AG20443 (cell line): ENCODE measurements around the gene SMKR1.
"Not testable (repeated sequence)": the region's sequence is repeated elsewhere in the genome, so short reads cannot be mapped to it uniquely, and the experiment has no call there.

Source experiments
- DNase-seq: peaks from one replicate; pipeline ENCODE4 v3.0.0; 2012; ENCODE audit warnings: low spot score, mixed read lengths

The SMKR1 gene

GRCh38 chr7:129525225-129525862, 23.0 kb downstream of the SMKR1 start:
- no peak for DNase-seq

DNA sequence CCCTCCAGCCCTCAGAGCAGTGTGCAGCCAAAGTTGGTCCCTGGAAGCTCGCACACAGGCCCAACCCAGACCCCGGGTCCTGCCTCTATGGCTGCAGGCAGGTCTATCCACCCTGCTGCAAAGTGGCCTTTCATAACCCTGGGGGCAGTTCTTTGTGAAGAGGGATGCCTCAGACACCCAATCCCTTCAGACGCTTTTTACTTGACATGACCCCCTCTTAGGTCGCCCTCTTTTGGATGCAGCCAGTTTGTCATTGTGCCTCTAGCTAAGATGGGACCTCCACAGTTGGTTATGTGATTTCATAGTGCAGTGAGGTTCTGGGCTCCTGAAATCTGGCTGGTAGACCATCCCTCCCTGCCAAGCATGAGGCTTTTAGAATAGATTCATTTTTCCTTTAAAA, 27.3 kb downstream of the SMKR1 start:
- DNase-seq = no peak

DNA sequence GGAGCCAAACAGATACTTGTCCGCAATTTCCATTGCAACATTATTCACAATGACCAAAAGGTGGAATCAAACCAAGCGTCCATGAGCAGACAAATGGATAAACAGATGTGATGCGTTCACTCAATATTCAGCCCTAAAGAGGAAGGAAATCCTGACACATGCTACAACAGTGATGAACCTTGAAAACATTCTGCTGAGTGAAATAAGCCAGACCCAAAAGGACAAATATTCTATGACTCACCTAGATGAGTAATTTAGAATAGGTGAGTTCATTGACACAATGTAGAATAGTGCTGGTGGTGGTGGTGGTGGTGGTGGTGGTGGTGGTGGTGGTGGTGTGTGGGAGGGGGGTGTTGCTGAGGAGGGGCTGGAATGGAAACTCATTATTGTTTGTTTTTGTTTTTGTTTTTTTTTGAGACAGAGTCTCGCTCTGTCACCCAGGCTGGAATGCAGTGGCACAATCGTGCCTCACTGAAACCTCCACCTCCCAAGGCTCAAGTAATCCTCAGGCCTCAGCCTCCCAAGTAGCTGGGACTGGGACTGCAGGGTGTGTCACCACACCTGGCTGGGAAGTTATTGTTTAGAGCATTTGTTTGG, 28.6 kb downstream of the SMKR1 start:
- DNase-seq = peak; percentile 33

GRCh38 chr7:129531721-129532120, 29.4 kb downstream of the SMKR1 start:
- DNase-seq = no peak

DNA sequence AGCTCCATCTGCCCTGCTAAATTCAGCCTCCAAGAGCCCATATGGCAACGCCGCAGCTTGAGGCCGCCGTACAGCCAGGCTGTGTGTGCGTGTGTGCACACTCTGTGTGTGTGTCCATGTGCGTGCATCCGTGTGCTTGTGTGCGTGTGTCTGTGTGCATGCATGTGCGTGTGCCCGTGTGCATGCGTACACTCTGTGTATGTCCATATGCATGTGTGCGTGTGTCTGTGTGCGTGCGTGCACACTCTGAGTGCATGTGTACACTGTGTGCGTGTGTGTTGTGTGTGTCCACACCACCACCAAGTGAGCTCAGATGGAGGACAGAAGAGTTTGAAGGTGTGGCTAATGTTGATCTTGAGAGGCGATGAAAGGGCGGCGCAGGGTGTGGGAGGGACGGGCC, 30.0 kb downstream of the SMKR1 start:
- DNase-seq = no peak

DNA sequence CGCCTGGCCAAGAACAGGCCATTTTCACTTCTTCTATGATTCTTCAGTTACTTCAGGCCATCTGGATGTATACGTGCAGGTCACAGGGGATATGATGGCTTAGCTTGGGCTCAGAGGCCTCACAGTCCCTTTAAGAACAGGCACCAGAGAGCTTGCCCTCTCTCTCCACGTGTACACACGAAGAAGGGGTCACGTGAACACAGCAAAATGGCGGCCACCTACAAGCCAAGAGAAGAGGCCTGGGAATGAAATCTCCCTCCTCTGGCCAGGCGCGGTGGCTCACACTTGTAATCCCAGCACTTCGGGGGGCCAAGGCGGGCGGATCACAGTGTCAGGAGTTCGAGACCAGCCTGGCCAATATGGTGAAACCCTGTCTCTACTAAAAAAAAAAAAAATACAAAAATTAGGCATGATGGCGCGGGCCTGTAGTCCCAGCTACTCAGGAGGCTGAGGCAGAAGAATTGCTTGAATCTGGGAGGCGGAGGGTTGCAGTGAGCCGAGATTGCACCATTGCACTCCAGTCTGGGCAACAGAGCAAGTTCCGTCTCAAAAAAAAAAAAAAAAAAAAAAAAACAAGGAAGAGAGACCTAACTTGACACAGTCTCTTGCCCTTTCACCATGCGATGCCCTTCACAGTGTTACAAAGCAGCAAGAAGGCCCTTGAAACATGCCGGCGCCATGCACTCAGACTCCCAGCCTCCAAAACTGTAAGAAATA, 32.4 kb downstream of the SMKR1 start:
- DNase-seq = not testable (repeated sequence)

- DNase-seq = no peak
These were observed 33.6 kb downstream of the SMKR1 start for GRCh38 chr7:129535896-129536295.

- no peak for DNase-seq
These were observed 34.0 kb downstream of the SMKR1 start for GRCh38 chr7:129536323-129536722.

GRCh38 chr7:129538790-129539189, 36.5 kb downstream of the SMKR1 start:
- no peak for DNase-seq

DNA sequence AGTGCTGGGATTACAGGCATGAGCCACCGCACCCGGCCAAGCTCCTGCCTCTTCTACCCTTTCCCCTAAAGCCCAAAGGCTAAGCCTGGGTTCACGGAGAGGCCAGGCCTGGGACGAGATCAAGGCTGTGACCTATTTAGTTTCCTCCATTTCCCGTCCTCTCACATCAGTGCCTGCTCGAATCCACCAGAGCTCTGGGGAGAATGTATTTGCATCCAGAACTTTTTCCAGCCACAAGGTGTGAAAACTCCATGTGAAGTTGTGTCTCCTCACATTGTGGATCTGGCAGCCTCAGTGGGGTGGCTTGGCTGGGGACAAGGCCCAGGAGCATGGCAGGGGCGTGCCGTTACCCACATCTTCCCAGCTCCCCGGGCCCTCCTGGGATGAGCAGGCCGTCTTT, 38.0 kb downstream of the SMKR1 start:
- DNase-seq = no peak

DNA sequence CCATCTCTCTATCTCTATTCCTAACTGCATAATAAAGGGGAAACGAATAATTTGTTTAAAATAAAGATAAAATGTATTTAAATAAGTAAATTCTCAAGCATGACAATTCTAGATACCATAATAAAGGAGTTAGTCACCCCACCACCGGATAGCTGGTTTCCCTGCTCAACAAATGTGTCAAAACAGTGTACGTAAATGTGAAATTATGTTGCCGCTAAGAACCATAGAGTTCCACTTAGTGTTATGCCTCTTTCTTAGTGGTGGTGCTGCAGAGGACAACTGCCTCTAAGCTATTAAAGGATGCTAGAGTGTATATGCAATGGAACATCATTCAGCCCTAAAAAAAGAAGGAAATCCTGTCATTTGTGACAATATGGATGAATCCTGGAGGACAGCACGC, 42.4 kb downstream of the SMKR1 start:
- DNase-seq = no peak

DNA sequence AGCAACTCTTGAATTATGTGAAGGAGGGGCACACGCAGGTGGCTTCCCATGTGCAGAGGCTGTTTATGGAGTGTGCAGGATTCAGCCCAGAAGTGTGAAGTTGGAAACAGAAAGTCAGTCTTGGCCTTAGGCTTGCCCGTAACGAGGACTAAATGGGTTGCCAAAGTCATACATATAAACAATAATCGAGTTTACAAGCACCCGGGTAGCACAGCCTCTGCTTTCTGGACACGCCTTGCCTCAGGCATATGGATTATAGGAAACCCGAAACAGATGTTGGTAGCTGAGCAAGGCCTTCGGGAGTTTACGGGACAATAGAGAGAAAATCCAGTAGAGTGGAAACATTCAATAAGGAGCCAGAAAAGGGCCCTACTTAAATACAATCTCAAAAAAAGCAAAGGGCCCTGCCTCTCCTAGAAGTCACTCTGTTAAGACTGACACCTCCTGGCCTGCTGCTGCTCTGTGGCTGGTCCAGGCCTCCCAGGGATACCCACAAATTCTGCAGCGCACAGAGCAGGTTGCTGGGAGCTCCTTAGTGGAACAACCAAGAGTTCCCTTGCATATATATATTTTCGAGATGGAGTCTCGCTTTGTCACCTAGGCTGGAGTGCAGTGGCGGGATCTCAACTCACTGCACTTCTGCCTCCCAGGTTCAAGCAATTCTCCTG, 48.5 kb downstream of the SMKR1 start:
- peak; percentile 42 for DNase-seq

GRCh38 chr7:129553899-129554461, 51.6 kb downstream of the SMKR1 start:
- DNase-seq = peak; percentile 58

DNA sequence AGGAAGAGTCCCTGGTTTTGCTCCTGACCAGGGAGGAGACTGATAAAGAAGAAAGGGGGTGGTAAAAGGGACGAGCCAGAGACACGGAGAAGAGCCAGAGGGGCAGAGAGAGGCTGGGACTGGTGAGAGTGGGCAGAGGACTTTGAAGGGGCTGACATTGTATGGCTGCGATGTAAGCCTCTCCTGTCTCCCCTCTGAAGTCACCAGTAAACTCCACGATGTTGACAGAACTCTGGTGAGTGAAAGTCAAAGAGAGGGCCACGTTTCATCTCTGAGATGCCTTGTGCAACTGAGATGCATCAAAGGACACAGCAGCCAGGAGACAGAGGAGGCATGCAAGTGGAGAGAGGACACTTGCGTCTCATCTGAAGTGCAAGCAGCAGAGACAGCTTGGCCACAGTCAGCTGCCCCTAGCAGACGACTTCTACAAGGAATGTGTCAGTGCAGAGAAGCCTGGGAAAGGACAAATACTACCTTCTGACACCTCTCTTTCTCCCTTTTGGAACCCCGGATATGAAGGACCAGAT, 54.3 kb downstream of the SMKR1 start:
- no peak for DNase-seq

- no peak for DNase-seq
These were observed 55.6 kb downstream of the SMKR1 start for GRCh38 chr7:129557686-129558481.

- DNase-seq = no peak
These were observed 57.2 kb downstream of the SMKR1 start for GRCh38 chr7:129559564-129559963.

GRCh38 chr7:129560831-129561230, 58.5 kb downstream of the SMKR1 start:
- no peak for DNase-seq

DNA sequence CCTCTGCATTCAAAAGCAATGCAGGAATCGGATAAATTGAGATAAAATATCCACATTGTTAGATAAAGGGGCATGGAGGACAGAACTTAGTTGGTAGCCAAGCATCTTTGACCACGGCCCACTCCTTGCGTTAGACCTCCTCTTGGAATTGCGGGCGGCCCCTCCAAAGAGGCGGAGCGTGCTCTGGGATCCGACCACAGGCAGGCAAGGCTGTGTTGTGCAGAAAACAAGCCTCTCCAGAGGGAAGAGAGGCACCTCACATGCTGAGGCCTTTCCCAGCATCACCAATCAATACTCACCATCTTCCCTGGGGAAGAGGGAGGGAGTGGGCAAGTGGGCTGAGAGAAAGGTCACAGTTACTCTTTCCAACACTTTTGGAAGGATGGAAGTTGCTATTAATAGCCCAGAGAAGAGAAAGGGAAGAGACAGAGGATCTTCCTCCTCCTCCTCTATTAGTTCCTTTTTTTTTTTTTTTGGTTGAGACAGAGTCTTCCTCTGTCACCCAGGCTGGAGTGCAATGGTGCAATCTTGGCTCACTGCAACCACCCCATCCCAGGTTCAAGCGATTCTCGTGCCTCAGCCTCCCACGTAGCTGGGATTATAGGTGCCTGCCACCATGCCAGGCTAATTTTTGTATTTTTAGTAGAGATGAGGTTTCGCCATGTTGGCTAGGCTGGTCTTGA, 59.5 kb downstream of the SMKR1 start:
- DNase-seq = no peak
